HG02798 (cell line): ENCODE results near the gene RNU1-4.
A peak's percentile ranks its signal among the peaks of the same experiment; 100 is the strongest.
"Not testable (repeated sequence)": the region's sequence is repeated elsewhere in the genome, so short reads cannot be mapped to it uniquely, and the experiment has no call there.

ENCODE experiments used
- ATAC-seq: cut with Tn5 transposase; IDR thresholded peaks from one replicate; pipeline ENCODE4 v1.9.1; 2021; ENCODE audit warnings: mild to moderate bottlenecking; ENCODE audit not compliant: unreplicated experiment, poor library complexity

RNU1-4 gene

DNA sequence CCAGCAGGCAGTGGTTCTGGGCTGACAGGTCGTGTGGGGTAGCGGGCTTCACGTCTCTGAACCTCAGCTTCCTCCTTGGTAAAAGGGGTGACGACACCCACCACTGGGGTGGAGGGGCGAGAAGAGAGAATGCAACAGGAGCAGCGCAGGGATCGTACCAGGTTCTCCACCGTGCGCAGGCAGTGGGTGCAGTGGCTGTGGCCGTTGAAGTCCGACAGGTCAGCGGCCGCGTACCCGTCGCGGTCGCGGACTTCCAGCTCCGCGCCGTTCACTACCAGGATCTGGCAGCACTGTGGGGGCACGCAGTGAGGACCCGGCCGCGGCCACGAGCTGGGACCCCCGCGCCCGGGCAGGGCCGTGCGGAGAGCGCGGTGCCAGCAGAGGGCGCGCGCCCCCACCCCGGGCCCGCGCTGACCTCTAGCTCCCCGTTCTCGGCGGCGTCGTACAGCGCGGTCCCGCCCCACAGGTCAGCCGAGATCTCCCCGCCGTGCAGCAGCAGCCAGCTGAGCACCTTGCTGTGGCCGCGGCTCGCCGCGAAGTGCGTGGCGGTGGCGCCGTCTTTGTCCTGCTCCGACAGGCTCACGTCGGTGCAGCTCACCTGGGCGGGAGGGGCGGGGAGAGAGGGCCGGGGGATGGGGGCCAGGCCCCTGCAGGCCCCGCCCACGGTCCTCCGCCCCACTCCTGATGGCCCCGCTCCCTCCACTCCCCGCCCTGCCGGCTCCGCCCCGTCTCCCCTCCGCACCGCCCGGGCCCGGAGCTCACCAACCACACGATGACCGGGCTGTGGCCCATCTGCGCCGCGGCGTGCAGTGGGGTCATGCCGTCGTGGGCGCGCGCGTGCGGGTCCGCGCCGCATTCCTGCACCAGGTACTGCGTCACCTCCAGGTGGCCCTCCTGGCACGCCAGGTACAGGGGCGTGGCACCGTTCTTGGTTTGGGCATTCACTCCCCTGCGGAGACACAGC, 32.9 kb upstream of the RNU1-4 start:
- not testable (repeated sequence) for ATAC-seq

DNA sequence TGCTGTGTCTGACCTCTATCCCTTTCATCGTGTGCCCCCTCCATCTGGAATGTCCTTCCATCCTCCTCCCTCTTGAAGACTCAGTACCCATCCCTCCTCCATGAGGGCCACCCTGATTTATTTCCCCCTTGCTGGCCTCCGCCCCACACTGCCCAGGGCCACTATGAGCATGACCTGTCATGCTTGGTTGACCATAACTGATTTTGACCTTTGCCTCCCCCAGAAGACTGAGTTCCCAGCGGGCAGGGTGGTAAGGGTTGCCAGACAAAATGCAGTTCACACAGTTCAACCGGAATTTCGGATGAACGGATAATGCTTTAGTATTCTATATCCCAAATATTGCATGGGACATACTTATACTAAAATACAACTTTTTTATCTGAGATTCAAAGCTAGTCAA, 31.6 kb upstream of the RNU1-4 start:
- ATAC-seq: not testable (repeated sequence)

DNA sequence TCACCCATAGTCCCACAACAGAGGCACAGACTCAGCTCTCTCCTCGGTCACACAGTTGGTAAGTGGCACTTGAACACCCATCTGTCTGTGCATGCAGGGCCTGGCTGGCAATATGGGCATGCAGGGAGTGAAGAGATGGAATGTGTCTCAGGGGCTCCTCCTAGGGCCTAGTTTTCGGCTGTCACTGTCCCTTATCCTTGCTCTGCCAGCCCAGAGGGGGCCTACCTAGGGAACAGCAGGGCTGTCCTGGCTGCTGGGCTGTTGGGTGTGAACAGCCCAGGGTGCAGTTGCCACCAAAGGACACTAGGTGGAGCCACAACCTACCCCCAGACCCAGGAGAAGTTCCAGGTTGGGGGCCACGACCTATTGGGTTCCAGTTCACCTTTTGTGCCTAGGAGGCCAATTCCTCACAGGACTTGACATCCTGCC, 30.6 kb upstream of the RNU1-4 start:
- ATAC-seq: peak; percentile 57

DNA sequence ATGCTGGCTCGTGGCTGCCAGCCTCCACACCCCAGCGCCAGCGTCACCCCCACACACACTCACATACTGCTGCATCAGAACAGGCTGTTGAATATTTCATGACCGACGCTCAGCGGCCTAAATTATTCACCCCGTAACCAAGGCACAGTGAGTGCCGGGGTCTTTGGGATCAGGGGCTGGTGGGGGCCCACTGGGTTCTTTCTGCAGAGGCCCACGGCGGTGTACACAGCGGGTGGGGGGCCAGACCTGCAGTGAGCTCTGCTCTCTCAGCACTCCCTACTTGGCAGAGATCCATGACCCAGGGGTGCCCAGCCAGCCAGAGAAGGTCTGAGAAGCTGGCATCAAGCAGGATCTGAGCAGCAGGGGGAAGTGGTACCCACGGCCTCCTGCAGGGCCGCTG, 29.7 kb upstream of the RNU1-4 start:
- not testable (repeated sequence) for ATAC-seq

DNA sequence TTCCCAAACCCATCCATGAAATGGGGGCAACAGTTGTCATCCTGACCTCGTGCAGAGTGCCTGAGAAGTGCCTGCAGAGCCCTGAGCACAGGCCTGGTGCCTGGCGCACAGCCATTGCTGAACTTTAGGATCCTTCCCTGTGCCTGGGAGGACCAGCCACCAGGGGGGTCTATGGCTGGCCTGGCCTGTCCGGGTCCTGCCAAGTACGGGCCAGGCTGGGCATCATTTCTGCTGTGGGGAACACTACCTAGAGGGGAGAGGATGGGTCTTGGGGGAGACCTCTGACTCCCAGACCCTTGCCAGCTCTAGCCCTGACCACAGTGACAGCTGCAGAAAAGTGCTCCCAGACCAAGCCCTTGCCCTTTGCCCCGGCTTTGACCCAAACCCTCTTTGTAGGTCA, 28.2 kb upstream of the RNU1-4 start:
- not testable (repeated sequence) for ATAC-seq

DNA sequence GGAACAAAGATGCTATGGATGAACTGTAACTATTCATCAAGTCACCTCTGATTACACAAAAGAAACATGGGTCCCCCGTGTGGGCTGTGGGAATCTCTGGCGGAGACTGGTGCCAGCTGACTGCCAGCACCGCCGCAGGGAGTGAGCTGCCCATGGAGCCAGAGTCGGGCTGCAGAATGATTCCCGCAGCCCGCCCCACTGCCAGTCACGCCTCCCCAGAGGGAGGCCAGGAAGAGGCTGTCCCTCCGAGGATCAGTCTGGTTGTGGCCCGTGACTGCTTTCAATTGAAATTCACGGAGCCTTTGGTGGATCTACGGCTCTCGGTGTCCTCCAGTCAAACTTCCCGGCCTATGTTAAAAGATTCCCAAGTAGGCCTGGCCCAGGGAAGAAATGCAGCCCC, 27.7 kb upstream of the RNU1-4 start:
- ATAC-seq: not testable (repeated sequence)

DNA sequence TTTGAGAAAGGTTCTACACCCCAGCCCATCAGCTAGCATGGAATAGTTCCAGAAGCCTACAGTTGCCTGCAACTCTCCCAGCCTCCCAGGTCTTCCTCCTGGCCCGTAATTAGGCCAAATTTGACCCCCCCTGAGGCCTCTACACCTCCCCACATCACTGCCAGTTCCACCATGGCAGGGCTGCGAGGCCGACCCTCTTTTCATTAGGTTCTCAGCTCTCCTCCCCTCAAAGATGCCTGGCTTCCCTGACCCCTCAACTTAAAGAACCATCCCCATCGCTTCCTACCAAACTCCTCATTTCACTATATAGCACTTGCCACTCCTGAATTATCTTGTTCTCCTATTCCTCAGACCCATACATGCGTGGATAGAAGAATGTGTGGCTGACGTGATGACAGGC, 27.3 kb upstream of the RNU1-4 start:
- ATAC-seq: not testable (repeated sequence)

DNA sequence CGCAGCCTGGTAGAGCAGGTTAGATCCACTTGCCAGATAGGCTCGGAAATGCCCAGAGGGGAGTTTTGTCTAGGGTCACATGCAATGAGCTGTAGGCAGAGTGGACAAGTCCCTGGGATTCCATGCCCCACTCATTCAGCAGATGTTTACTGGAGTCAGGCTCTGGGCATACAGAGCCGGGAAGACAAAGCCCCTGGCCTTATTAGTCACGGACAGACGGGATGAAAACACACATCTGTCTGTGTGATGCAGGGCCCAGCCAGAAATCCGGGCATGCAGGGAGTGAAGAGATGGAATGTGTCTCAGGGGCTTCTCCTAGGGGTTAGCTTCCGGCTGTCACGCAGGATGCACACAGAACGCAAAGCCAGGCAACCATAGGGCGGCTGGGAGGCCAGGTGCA, 26.8 kb upstream of the RNU1-4 start:
- ATAC-seq: not testable (repeated sequence)

DNA sequence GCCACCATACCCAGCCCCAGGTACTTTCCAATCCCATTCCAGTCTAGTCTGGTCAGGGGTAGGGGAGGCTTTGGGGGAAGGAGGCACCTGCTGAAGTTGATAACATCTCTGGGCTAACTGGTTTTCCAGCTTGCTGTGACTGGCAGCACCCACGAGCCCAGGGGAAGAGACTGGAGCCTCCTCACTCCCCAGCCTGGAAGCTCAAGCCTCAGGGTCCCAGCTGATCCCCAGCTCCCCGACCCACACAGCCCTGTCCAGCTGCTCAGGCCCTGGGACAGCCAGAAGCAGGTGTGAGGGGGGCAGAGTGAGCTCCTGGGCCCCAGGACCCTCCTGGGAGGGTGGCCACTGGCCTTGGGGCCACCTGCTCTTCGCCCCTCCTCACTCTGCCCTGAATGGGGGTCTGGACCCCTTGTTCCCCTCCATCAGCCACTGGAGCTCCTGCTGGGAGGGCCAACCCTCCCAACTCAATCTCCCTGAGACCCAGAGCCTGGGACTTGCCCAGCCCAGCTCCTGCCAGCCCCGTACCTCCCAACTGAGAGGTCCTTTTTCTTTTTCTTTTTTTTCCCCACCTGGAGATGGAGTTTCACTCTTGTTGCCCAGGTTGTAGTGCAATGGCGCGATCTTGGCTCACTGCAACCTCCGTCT, 23.5 kb upstream of the RNU1-4 start:
- no peak for ATAC-seq

DNA sequence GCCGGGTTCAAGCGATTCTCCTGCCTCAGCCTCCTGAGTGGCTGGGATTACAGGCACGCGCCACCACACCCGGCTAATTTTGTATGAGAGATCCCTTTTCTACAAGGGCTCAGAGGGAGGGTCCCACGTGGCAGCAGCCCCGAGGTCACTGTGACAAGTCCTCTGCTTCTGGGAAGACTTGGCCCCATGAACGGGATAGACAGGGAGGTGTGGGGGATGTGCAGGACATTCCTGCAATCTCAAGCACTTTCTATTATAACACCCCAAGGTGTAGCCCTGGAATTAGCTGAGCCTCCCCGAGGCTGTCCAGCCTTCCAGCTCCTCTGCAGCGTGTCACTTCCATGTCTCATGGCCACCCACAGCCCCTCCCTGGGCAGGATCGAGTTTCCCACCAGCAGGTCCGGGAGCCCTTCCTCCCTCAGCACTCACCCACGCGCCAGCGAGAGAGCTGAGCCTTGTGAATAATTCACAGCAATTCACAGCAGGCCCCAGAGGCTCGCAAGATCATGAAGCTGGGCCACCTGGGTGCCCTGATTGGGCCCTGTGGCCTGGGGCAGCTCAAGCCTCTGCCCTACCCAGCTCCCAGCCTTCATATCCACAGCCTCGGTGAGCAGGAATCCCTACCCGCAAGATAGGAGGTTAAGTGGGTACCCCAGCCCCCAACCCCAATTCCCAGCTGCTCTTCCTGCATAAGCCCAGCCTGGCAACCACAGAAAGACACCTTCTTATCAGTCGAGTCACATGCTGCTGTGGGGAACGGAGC, 22.8 kb upstream of the RNU1-4 start:
- ATAC-seq: no peak

DNA sequence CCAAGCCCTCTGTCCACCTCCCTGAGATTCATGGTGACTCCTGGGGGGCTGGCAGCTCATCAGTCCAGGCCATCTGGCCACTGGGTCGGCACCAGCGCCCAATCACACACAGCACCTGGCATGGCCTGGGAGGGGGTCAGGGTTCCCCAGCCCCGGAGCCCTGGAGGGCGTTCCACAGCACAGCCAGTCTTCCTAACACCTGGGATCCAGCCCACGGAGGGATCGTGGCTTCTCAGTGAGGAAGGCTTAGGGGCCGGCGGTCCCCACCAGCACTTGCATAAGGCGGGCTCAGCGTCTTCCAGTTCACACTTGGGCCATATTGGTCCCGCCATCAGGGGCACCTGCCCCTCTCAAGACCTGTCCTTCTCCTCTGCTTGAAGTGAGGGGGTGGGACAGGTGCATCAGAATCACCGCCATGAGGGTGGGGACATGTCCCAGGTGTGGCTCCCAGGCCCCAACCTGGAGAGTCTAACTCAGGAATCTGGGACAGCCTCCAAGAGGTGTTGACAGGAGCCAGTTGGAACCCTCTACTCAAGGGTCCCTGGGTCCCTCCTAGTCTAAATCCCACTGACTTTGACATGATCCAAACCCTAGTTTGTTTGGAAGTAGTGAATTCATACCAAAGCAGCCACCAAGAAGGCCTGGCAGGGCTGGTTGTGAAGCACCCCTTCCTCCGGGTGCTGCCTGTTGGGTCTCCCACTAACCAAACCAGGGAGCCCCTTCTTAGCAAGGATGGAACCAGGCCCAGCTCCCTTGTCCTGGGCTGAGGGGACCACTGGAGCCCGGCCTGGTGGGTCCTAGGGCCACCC, 22.0 kb upstream of the RNU1-4 start:
- not testable (repeated sequence) for ATAC-seq

DNA sequence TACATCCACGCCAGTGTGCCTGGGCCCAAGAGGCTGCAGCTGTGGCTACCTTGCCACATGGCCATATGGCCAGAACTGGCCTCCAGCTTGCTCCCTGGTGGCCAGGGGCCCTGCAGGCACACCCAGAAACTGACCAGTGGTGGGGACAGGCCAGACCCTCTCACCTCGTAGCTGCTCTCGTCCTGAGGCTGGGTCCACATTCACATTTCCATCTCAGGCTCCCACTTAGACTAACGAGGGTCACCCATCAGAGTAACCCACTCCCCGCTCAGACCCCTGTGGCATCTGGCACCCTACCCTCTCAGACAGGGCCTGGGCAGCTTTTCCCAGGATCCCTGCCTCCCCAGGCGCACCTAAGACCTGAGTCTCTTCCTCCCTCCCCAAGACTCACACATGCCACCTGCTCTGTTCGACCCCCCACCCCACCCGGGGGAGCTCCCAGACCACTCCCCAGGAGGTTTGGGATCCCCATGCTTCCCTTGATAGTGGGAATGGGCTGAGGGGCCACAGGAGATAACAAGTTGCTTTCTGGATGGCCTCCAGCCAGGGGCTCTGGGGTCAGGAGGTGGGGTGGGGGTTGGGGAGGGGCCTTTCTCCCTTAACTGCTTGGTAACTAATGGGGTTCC, 21.3 kb upstream of the RNU1-4 start:
- ATAC-seq: no peak

DNA sequence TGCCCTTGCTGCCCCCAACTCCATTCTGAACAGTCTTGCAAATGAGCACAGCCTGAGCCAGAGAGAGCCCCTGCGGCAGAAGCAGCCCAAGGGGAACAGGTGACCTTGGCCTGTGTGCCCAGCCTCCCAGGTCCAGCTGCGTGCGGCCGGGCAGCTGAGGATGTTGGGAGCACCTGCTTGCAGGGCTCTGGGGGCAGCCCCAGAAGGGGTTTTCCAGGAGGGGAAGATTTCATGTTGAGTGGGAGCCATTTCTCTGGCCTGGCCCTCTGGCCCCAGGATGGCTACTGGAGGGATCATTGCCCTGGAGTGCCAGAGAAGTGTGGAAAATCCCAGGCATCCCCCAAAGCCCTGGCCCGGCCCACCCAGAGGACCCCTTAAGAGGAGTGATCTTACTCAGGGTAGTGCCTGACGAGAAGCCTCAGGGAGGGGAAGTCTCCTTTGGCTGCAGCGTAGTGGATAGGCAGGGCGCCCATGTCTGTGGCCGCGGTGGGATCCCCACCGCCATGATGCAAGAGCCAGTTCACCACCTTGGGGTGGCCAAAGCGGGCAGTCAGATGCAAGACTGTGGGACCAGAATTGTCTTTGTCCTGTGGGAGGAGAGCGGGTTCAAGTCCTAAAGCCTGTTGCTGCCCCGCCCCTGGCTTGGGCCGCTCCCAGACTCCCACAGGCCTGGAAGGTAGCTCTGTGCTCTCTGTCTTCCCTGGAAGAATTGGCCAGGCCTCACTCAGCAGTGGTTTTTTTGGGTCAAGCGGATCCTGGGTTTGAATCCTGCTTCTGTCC, 20.6 kb upstream of the RNU1-4 start:
- ATAC-seq: no peak

DNA sequence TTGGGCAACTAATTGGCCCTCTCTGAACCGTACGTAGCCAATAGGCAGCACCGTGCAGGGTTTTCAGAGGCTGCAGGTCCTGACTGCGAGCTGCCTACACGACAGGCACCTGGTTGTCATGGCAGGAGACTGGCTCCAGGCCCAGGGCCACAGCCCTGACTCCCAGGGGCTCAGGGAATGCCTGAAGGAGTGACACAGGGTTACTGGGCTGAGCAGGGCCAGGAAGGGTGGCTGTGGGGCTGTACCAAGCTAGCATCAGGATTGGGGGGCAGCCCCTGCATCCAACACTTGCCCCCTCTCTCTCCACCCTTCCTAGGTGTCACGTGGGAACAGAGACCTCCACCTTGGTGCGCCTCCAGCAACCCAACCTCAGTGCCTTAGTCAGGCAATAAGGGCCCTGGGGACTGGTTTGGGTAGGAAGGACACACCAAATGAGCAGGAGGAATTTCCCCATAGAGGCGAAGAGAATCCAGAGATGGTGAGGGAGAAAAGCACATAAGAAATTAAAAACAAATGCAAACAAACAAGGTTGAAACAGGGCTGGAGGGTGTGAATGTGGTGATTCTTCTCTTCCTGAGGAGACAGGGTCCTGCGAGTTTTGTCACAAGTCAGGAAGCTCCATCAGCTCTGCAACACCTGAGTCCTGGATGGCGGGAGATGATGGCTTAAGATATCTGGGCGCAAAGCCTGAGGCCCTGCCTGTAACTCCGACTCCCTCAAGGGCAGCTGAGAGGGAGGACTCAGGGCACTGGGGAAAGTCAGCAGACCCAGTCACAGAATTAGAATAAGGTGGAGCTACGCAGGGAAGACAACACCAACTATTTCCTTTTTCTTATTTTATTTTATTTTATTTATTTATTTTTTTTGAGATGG, 19.7 kb upstream of the RNU1-4 start:
- no peak for ATAC-seq

DNA sequence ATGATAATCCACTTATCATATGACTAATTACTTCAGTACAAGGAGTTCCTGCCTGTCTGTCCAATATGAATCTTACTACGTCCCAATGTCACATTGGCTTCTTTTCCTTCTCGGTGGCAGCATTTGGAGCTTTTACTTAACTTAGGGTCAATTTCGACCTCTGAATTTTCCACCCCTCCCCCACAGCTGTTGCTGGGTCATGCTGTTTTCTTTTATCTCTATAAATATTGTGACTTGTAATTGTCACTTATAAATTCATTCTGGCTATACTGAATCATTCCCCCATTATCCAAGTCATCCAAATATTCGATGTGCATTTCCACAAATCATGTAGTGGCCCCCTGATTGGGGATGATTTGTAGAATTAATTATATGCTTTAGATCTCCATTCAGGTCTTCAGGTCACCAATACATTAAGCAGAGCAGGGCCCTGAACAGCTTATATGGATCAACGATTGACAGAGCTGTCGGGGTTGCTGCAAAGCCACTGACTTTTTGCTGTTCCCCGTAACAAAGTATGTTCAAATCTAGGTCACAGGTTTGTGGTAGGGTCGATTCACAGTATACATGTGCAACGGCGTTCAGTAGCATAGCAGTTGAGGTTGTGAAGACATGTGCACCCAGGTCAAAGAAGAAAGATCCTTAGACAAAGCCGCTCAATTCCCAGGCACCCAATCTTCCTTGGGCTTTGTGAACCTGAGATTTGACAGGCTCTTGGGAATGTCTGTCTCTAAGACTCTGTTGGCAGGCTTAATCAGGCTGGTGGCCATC, 18.3 kb upstream of the RNU1-4 start:
- ATAC-seq: no peak

DNA sequence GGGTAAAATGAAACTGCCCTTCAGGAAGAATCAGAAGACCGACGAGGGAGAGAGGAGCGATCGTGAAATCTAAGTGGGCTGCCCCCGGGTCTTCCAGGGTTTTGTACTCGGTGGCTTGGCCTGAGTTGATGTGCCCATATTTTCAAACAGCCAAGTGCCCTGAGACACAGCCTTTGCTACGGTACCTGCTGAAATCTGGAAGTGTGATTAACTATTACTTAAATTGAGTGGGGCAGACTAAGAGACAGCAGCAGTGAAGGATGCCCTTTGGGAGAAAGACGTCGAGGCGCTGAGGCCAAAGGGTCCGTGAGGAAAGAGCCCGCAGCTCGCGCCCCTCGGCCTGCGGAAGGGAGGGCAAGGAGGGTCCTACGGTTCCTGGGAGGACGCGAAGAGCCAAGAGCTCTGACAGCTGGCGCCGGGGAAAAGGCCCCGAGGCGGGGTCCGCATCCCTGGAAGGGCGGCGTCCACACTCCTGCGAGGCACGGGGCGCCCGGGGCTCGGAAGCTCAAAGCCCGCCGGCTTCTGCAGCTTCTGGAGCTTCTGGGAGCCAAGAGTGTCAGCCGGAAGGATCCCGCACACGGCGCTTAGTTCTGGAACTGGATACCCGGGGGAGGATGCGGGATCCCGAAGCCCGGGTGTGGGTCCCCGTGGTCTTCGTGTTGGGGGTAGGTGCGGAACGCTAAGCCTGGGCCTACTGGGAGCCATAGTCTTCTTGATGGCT, 15.4 kb upstream of the RNU1-4 start:
- no peak for ATAC-seq
